ENCODE results near the gene ARL8A.
"Not testable (repeated sequence)": the region's sequence is repeated elsewhere in the genome, so short reads cannot be mapped to it uniquely, and the experiment has no call there.

Gene ARL8A

DNA sequence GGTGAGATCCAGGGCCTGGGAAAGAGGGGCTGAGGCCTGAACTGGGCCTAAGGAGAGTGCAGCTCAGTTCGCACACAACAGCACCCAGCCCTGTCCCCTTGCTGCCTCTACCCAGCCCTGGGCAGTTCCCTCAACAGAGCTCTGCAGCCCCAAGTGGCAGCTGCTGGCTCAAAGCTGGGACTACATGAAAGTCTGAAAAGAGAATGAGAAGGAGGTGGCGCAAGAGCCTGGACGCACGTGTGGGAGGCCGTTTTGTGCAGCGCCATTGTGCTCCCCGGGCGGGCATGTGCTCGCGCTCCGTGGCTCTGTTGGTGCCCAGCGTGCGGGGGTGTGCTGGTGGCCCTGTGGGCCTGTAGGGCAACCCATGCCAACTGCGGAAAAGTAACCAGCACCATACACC, 11.5 kb downstream of the ARL8A start:
- no peak for FAIRE-seq

DNA sequence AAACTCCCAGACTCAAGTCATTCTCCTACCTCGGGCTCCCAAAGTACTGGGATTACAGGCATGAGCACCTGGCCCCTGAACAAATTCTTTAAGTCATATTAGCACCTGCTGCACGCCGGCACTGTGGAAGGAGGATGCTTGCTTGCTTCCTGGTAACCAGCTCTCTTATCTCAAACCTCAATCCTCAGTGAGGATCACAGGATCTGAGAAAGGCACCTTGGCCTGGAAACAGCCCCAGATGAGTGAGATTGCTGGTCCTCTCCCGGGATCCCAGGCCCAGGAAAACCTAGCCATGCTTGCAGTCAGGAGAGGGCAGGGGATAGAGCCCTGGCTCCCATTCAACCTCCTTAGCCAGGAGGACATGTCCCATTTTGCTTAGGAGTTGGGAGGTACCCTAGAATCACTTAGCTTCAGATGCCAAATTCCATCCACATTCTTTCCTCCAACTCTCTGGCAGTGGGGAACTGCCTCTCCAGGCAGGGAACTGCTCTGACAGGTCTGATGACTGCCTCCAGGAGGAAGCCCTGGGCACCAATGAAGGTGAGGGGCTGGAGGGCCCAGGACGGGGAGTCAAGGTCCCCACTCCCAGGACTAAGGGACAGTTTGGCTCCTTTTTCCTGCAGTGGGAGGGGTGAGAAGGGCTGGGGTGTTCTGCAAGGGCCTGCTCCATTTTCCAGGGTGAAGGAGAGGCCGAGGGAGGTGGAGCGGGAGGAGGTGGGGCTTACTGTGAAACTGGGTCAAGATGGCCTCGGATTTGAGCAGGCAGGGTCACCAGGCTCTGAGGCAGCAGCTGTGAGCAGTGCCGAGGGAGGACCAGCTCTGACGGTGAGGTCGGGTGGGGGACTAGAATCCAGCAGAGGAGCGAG, 12.3 kb downstream of the ARL8A start:
- no peak for FAIRE-seq

DNA sequence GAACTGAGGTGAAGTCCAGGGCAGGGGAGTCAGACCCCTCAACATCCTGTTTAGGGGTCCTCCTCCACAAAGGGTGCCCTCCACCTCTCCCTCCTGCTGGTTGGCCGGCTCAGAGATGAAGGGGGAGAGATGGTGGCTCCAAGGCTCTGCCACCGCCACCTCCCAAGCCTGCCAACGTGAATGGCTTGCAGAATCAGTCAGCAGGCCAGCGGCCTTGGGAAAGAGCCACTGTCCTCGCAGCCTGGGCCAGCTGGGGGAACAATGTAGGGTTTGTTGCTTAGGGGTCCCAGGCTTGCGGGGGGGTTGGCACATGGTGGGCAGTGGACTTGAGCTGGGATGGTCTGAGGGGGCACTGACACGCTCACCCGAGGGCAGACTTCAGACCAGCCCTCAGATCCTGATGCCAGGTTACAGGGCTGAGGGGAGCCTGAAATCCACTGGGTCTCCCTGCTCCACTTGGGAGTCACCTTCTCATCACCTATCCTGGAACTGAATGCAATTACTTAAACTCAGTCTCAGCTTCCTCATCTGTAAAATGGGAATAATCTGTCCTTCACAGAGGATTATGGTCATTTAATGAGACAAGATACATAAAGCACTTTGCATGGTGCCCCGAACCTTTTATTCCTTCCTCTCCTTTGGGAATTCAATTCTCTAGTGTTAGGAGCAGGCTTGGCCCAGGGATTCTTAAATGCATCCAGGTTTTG, 13.6 kb downstream of the ARL8A start:
- FAIRE-seq = no peak

DNA sequence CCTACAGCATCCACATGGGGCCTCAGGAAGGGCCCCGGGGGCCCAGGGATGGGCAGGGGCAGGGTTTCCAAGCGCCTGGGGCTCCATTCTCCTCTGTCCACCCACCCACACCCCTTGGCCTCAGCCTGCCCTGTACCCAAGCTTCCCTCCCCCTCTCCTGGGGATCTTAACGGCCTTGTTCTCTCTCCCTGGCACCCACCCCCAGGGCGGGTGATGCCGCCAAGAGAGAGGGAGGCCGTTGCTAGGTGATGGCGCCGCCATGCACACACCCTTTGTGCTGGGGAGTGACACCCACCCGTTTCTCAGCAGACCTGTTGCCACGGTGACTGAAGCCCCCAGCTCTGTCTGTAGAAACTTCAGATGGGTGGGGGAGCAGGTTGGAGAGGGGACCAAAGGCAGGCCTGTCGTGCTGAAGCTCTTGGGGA, 14.2 kb downstream of the ARL8A start:
- no peak for FAIRE-seq

DNA sequence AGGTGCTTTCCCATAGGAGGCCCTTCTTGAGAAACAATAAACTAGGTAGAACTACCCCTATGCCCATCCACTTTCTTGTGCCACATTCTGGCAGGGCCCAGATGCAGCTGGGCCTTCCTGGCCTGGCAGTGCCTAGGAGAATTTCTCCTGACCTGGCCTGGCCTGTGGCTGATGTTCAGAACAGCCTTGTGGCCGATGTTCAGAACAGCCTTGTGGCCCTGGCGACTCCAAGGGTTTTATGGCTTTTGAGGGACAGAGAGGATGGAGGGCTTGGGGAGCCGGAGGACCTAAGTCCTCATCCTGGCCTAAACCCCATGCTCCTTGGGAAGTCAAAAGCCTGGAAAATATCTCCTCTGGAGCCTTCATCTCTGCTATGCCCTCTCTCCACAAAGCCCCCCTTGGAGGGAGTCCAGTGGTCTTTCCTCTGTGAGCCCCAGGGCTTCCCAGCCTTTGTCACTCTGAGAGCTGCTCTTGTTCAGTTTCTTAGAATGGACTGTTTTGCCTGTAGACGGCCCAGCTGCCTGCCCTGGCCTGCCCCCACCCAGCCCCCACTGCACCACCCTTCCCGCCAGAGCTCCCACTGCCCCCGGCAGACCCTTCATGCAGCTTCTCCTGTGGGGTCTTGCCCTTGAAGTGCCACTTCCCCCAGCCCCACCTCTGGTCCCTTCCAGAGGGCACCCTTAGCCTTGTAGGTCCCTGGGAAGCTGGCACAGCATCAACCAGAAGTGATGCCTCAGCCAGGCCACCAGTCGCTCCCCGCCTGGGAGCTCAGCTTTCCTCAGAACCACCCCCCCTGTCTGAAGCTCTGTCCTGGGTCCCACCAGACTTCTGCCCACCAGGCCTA, 14.9 kb downstream of the ARL8A start:
- no peak for FAIRE-seq

DNA sequence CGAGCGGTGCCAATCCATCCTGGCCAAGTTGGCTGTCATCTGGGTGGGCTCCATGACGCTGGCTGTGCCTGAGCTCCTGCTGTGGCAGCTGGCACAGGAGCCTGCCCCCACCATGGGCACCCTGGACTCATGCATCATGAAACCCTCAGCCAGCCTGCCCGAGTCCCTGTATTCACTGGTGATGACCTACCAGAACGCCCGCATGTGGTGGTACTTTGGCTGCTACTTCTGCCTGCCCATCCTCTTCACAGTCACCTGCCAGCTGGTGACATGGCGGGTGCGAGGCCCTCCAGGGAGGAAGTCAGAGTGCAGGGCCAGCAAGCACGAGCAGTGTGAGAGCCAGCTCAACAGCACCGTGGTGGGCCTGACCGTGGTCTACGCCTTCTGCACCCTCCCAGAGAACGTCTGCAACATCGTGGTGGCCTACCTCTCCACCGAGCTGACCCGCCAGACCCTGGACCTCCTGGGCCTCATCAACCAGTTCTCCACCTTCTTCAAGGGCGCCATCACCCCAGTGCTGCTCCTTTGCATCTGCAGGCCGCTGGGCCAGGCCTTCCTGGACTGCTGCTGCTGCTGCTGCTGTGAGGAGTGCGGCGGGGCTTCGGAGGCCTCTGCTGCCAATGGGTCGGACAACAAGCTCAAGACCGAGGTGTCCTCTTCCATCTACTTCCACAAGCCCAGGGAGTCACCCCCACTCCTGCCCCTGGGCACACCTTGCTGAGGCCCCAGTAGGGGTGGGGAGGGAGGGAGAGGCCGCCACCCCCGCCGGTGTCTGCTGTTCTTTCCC, 16.5 kb downstream of the ARL8A start:
- FAIRE-seq = no peak

DNA sequence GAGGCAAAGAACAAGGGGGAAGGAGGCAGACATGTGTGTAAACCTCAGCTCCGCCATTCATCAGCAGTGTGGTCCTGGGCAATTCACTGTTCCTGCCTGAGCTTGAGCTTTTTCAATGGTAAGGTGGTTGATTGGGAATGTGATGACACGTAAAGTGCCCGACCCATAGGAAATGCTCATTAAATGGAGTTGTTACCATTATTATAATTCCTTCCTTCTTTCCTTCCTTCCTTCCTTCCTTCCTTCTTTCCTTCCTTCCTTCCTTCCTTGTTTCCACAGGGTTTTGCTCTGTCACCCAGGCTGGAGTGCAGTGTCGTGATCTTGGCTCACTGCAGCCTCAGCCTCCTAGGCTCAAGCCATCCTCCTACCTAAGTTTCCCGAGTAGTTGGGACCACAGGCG, 17.5 kb downstream of the ARL8A start:
- FAIRE-seq = no peak

DNA sequence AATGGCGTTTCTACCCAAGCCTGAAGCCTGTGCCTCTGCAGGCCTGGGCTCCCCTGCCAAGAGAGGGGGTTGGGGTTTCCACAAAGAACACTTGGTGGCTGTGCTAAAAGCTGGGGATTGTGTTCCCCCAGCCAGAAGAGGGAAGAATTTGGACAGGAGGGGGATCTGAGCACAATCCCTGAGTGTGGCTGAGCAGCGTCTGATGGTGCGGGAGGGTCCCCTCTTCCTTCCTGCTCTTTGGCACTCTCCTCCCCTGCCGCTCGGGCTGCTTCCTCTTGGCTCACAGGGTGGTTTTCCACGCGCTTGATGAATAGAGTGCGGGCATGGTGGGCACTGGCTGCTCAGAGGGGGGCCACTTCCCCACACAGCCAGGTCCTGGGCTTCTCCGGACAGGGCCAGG, 18.1 kb downstream of the ARL8A start:
- no peak for FAIRE-seq

DNA sequence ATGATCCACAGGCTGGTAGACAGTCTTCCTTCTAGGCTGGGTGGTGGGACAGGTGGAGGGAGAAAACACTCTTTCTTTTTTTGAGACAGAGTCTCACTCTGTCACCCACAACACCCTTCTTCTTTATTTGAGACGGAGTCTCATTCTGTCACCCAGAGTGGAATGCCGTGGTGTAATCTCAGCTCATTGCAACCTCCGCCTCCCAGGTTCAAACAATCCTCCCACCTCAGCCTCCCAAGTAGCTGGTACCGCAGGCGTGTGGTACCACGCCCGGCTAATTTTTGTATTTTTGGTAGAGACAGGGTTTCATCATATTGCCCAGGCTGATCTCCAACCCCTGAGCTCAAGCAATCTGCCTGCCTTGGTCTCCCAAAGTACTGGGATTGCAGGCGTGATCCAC, 18.9 kb downstream of the ARL8A start:
- no peak for FAIRE-seq

DNA sequence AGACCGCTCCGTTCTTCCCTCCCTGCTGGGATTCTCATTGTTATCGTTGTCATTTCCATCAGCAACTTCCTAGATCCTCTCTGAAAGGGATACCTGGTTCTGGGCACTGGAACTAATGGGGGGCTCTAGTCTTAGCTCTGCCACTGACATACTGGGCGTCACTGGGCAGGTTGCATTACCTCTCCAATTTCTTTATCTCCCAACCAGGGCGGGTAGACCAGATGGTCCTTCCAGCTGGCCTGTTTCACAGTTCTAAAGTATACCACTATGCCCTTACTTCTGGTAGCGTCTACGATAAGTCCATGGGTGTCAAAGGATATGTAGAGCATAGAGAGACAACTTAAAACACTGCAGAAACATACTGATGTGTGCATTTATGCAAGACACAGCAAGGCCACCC, 20.4 kb downstream of the ARL8A start:
- no peak for FAIRE-seq

DNA sequence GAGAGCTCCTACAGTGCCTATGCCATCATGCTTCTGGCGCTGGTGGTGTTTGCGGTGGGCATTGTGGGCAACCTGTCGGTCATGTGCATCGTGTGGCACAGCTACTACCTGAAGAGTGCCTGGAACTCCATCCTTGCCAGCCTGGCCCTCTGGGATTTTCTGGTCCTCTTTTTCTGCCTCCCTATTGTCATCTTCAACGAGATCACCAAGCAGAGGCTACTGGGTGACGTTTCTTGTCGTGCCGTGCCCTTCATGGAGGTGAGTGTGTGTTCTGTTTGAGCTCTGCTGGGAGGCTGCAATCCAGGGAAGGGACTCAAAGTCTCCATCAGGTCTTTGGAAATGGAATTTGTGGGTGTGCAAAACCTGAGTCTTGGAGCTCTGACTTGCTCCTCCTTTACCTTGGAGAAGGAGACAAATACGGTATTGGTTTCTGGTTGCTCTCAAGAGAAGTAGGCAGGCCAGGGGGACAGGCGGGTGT, 21.2 kb downstream of the ARL8A start:
- FAIRE-seq = no peak

DNA sequence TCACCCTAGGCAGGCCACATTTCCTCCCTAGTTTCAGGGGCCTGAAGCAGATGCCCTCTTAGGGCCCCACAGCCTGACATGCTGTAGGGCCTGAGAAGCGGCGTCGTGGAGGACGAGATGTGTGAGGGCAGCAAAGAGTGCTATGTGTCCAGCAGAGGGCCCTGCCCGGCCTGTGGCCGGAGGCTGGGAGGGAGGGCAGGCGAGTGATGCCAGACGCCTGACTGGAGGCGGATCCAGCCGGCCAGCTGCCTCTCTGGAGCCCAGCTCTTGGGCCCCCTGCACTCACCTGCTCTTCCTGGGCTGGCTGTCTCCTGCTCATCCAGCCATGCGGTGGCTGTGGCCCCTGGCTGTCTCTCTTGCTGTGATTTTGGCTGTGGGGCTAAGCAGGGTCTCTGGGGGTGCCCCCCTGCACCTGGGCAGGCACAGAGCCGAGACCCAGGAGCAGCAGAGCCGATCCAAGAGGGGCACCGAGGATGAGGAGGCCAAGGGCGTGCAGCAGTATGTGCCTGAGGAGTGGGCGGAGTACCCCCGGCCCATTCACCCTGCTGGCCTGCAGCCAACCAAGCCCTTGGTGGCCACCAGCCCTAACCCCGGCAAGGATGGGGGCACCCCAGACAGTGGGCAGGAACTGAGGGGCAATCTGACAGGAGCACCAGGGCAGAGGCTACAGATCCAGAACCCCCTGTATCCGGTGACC, 21.8 kb downstream of the ARL8A start, which contains the start of gene GPR37L1:
Gene GPR37L1, plus strand, starts transcription at position 279 of the 697 bp plus-strand sequence. Its CDS starts 47 bp downstream, at position 326.
- no peak for FAIRE-seq

DNA sequence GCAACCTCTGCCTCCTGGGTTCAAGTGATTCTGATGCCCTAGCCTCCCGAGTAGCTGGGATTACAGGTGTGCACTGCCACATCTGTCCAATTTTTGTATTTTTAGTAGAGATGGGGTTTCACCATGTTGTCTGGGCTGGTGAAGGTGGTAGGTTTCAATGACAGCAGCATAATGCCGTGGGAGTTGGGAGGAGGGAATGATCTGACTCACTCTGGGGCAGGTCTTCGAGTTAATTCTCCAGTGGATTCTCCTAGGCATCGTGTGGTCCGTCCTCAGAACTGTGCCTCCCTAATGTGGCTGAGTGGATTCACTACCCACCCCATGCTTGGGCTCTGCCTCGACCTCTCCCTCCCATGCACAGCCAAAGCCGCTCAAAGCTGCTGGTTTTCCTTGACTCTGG, 23.5 kb downstream of the ARL8A start:
- FAIRE-seq = no peak

DNA sequence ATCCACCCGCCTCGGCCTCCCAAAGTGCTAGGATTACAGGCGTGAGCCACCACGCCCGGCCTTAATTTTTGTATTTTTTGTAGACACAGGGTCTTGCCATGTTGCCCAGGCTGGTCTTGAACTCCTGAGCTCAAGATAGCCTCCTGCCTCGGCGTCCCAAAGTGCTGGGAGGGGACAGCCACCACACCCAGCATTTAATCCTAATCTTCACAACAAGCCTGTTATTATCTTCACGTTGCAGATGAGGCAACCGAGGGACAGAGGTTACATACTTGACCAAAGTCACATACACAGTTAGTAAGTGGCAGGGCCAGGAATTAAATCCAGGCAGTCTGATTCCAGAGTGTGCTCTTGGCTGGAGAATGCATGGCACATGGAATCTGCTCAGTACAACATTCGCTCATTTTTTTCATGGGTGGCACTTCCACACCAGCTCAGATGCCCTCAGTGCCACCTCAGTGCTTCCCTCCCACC, 26.6 kb downstream of the ARL8A start:
- no peak for FAIRE-seq

DNA sequence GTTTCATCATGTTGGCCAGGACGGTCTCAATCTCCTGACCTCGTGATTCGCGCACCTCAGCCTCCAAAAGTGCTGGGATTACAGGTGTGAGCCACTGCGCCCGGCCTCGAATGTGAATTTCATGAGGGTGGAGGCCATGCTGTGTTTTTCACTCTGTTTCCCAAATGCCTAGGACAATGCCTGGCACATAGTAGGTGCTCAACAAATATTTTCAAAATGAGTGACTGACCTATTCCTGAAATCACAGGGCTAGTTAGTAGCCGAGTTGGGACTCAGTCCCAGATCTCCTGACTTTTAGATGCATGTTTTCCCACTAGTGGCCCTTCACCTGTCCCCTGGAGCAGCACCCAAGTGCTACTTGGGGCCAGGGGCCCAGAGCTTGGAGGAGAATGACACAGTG, 28.2 kb downstream of the ARL8A start:
- no peak for FAIRE-seq

DNA sequence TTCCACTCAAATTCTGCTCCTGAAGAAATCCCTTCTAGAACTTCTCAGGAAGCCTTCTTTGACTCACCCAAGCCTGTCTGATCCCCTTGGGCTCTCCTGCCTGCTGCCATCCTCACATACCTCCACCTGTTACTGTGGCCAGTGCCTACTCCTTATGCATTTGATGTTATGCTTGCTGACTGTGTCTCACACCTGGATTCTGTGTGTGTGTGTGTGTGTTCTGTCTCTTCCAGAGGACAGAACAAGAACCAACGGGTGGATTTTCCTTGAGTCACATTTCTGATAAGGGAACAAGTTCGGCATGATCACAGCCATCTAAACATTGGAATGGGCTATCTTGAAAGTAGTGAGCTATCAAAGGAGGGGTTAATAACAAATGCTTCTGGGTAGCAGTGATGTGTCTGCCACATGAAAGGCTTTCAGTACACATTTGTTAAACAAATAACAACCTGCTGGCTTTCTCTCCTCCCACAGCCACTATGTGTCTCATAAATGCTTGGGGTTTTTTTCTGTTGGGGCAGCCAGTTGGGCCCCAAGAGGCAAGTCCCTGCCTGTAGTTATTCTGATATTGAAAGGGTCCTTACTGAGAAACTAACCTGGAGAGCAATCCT, 30.7 kb downstream of the ARL8A start:
- FAIRE-seq = no peak

DNA sequence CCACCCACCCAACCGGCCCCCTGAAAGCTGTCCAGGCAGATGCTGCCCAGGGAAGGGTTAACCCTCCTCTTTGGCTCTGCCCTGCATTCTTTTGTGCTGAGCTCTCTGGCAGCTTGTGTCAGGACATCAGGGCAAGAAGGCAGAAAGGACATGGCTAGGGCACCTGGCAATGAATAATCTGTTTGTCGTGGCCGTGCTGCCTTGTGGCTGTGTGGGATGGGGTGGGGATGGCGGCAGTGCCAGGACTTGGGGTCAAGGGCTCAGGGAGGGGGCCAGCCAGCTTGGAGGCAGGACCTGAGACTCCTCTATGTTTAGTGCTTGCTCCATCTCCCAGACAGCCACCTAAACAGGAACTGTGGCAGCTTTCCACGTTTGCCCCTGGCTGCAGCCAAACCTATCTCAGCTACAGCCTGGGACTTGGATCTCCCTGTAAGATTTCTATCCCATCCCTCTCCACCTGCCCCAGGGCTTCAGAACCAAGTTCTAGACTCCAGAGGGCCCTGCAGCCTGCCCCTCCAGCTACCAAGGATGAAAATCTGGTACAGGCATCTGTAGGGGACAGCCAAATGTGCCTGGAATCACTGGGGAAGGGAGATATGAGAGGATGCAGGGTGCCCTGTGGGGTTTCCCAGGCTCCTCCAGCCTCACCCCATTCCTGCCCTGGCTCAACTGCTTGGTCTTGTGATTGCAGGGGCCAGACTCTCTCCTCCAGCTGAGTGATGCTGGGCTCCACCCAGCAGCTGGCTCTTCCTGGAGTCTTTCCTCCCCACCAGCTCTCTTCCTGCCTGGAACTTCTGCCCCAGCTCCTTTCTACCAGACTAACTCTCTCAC, 31.5 kb downstream of the ARL8A start:
- FAIRE-seq = no peak

DNA sequence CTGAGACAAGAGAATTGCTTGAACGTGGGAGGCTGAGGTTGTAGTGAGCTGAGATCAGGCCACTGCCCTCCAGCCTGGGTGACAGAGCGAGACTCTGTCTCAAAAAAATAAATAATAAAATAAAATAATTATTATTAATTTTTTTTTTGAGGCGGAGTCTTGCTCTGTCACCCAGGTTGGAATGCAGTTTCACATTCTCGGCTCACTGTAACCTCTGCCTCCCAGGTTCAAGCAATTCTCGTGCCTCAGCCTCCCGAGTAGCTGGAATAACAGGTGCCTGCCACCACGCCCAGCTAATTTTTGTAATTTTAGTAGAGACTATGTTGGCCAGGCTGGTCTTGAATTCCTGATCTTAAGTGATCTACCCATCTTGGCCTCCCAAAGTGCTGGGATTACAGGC, 32.9 kb downstream of the ARL8A start:
- not testable (repeated sequence) for FAIRE-seq

DNA sequence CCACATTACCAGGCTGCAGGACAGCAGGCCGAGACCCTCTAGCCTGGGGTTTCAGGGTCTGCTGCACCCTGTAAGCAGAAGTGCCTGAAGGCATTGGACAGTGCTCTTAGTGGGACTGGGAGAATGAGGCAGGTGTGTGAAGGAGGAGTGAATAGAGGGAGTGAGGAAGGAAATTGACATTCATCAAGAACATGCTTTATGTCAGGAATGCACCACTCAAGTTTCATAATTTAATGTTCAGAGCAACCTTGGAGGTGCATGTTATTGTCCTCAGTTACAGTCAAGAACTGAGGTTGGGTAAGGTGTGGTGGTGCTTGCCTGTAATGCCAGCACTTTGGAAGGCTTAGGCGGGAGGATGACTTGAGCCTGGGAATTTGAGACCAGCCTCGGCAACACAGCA, 33.6 kb downstream of the ARL8A start:
- FAIRE-seq = no peak

Measured in G401.6 (cell line).